Neural progenitor cell (in vitro differentiated cells): ENCODE results near the gene RASIP1.

ENCODE experiments used
- EZH2 ChIP-seq: fragments of 200-600 bp; sonication (generic); IDR thresholded peaks from 2 replicates; pipeline ENCODE4 v1.6.1; 2017; ENCODE audit warnings: antibody characterized with exemption, mild to moderate bottlenecking, moderate library complexity
- EZH2phosphoT487 ChIP-seq: fragments of 200-600 bp; sonication (generic); IDR thresholded peaks from 2 replicates; pipeline ENCODE4 v1.6.1; 2017; ENCODE audit warnings: antibody characterized with exemption
- TF ChIP-seq, protein P1 (sequence below): fragments of 200-600 bp; sonication (generic); IDR thresholded peaks from 2 replicates; pipeline ENCODE4 v1.5.1; 2017; ENCODE audit warnings: antibody characterized with exemption, mild to moderate bottlenecking

DNA sequence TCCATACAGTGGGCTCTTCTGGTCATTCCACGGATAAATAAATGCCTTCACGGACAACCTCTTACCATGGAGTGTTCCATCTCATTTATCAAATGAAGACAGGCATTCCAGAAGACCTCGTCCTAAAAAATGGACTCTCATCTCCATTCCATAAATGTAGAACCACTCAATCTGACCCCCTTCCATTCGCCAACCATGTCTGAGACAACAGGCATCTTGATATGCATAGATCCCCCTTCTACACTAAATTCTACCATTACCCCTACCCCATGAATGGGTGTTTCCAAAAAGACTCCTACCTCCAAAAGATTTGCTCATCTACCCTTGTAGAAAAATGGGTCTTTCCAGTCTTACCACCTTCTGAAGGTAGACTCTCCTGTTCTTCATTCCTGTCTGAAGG is 9.0 kb downstream of the RASIP1 start:
- TF ChIP-seq, protein P1, sequence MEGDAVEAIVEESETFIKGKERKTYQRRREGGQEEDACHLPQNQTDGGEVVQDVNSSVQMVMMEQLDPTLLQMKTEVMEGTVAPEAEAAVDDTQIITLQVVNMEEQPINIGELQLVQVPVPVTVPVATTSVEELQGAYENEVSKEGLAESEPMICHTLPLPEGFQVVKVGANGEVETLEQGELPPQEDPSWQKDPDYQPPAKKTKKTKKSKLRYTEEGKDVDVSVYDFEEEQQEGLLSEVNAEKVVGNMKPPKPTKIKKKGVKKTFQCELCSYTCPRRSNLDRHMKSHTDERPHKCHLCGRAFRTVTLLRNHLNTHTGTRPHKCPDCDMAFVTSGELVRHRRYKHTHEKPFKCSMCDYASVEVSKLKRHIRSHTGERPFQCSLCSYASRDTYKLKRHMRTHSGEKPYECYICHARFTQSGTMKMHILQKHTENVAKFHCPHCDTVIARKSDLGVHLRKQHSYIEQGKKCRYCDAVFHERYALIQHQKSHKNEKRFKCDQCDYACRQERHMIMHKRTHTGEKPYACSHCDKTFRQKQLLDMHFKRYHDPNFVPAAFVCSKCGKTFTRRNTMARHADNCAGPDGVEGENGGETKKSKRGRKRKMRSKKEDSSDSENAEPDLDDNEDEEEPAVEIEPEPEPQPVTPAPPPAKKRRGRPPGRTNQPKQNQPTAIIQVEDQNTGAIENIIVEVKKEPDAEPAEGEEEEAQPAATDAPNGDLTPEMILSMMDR: no peak
- no peak for TF ChIP-seq EZH2phosphoT487
- no peak for TF ChIP-seq EZH2
